ENCODE results near the gene DEGS2.

Gene DEGS2

GRCh38 chr14:100176811-100177327 is 17.4 kb upstream of the DEGS2 start:
- Histone ChIP-seq H3K79me2 (ENCODE audit: insufficient read depth, low read length) (no peaks in the 10 kb centered on the region), H3F3A (ENCODE audit: low read depth) (no peaks in the 10 kb centered on the region), H4K20me1 (ENCODE audit: insufficient read depth, low read length, poor library complexity, severe bottlenecking) (no peaks in the 10 kb centered on the region), H3K9me3 (ENCODE audit: insufficient read depth, low read depth, low read length) (no peaks in the 10 kb centered on the region), H3K4me2 (ENCODE audit: low read depth, low read length, poor library complexity, severe bottlenecking) (no peak overlapping the region), H3K4me1 (ENCODE audit: insufficient read depth, low read length, poor library complexity, severe bottlenecking) (no peaks in the 10 kb centered on the region), H2AFZ (ENCODE audit: low read length) (no peak overlapping the region), H3K27me3 (ENCODE audit: insufficient read depth, low read length, poor library complexity, severe bottlenecking) (no peaks in the 10 kb centered on the region), H3K4me3 (ENCODE audit: low read length, poor library complexity, severe bottlenecking) (no peak overlapping the region), H3K9ac (ENCODE audit: low read depth, low read length, poor library complexity, severe bottlenecking) (no peak overlapping the region), H3K9me2 (replicated peaks; ENCODE audit: low read depth, low read length) (no peaks in the 10 kb centered on the region), H3K36me3 (ENCODE audit: insufficient read depth, low read length) (no peaks in the 10 kb centered on the region)
- no peak for TF ChIP-seq EZH2phosphoT487 (IDR thresholded peaks at IDR 0.05; ENCODE audit: borderline replicate concordance)
- TF ChIP-seq, protein P1, sequence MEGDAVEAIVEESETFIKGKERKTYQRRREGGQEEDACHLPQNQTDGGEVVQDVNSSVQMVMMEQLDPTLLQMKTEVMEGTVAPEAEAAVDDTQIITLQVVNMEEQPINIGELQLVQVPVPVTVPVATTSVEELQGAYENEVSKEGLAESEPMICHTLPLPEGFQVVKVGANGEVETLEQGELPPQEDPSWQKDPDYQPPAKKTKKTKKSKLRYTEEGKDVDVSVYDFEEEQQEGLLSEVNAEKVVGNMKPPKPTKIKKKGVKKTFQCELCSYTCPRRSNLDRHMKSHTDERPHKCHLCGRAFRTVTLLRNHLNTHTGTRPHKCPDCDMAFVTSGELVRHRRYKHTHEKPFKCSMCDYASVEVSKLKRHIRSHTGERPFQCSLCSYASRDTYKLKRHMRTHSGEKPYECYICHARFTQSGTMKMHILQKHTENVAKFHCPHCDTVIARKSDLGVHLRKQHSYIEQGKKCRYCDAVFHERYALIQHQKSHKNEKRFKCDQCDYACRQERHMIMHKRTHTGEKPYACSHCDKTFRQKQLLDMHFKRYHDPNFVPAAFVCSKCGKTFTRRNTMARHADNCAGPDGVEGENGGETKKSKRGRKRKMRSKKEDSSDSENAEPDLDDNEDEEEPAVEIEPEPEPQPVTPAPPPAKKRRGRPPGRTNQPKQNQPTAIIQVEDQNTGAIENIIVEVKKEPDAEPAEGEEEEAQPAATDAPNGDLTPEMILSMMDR (conservative IDR thresholded peaks at IDR 0.05; ENCODE audit: low read length) = no peak

DNA sequence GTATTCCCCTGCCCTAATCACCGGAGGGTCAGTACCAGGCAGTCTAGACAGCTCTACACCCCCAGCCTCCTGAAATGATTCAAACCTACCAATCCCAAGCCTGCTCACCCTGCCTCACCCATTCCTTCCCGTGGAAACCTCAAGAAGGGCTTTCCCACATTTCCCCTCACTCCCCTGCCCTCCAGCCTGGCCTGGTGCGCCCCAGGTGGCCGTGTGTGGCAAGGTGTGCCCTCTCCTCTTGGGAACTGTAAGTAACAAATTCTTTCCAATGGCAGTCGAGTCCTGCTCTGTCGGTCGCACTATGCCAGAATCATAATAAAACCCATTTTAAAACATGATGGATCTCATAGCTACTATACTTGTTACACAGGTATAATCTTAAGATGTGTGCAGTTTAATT is 13.9 kb upstream of the DEGS2 start:
- Histone ChIP-seq H3K9ac (ENCODE audit: low read depth, low read length, poor library complexity, severe bottlenecking) (no peak overlapping the region), H3K4me1 (ENCODE audit: insufficient read depth, low read length, poor library complexity, severe bottlenecking) (no peaks in the 10 kb centered on the region), H3K27me3 (ENCODE audit: insufficient read depth, low read length, poor library complexity, severe bottlenecking) (no peaks in the 10 kb centered on the region), H3K4me3 (ENCODE audit: low read length, poor library complexity, severe bottlenecking) (no peak overlapping the region), H3F3A (ENCODE audit: low read depth) (no peaks in the 10 kb centered on the region), H3K36me3 (ENCODE audit: insufficient read depth, low read length) (no peaks in the 10 kb centered on the region), H3K79me2 (ENCODE audit: insufficient read depth, low read length) (no peaks in the 10 kb centered on the region), H3K9me3 (ENCODE audit: insufficient read depth, low read depth, low read length) (no peaks in the 10 kb centered on the region), H3K9me2 (replicated peaks; ENCODE audit: low read depth, low read length) (no peaks in the 10 kb centered on the region), H3K4me2 (ENCODE audit: low read depth, low read length, poor library complexity, severe bottlenecking) (no peak overlapping the region), H2AFZ (ENCODE audit: low read length) (no peak overlapping the region), H4K20me1 (ENCODE audit: insufficient read depth, low read length, poor library complexity, severe bottlenecking) (no peaks in the 10 kb centered on the region)
- TF ChIP-seq, protein P1 (conservative IDR thresholded peaks at IDR 0.05; ENCODE audit: low read length) = no peak
- no peak for TF ChIP-seq EZH2phosphoT487 (IDR thresholded peaks at IDR 0.05; ENCODE audit: borderline replicate concordance)

DNA sequence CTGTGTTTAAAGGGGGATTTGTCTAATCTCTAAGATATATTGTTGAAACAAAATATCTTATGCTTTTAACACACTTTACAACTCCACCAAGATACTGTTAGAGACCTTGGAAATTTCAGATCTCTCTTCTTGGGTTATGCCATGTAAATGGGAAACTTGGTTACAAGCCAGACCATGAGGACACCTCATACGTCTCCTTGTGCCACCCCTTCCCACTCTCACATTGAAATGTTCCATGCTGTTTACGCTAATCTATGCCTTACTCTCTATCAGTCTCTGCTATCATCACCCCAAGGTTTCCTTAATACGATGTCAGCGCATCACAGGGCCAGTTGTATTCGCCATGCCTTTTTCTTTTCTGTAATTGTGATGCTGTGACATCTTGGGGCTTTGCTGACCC is 13.4 kb upstream of the DEGS2 start:
- Histone ChIP-seq H3K9ac (ENCODE audit: low read depth, low read length, poor library complexity, severe bottlenecking) (no peak overlapping the region), H3K4me3 (ENCODE audit: low read length, poor library complexity, severe bottlenecking) (no peak overlapping the region), H3F3A (ENCODE audit: low read depth) (no peaks in the 10 kb centered on the region), H3K4me2 (ENCODE audit: low read depth, low read length, poor library complexity, severe bottlenecking) (no peak overlapping the region), H3K4me1 (ENCODE audit: insufficient read depth, low read length, poor library complexity, severe bottlenecking) (no peaks in the 10 kb centered on the region), H2AFZ (ENCODE audit: low read length) (no peak overlapping the region), H4K20me1 (ENCODE audit: insufficient read depth, low read length, poor library complexity, severe bottlenecking) (no peaks in the 10 kb centered on the region), H3K9me2 (replicated peaks; ENCODE audit: low read depth, low read length) (no peaks in the 10 kb centered on the region), H3K36me3 (ENCODE audit: insufficient read depth, low read length) (no peaks in the 10 kb centered on the region), H3K9me3 (ENCODE audit: insufficient read depth, low read depth, low read length) (no peaks in the 10 kb centered on the region), H3K79me2 (ENCODE audit: insufficient read depth, low read length) (no peaks in the 10 kb centered on the region), H3K27me3 (ENCODE audit: insufficient read depth, low read length, poor library complexity, severe bottlenecking) (no peaks in the 10 kb centered on the region)
- TF ChIP-seq, protein P1 (conservative IDR thresholded peaks at IDR 0.05; ENCODE audit: low read length) = no peak
- TF ChIP-seq EZH2phosphoT487 (IDR thresholded peaks at IDR 0.05; ENCODE audit: borderline replicate concordance) = no peak
